HPDE6-E6E7 (cell line): ENCODE results near the gene RNF114.
"Not testable (repeated sequence)": the region's sequence is repeated elsewhere in the genome, so short reads cannot be mapped to it uniquely, and the experiment has no call there.

Source experiments
- DNase-seq: peaks from one replicate; pipeline ENCODE4 v3.0.0; 2011; ENCODE audit warnings: missing footprints; ENCODE audit errors: extremely low spot score

Gene RNF114, protein sequence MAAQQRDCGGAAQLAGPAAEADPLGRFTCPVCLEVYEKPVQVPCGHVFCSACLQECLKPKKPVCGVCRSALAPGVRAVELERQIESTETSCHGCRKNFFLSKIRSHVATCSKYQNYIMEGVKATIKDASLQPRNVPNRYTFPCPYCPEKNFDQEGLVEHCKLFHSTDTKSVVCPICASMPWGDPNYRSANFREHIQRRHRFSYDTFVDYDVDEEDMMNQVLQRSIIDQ

DNA sequence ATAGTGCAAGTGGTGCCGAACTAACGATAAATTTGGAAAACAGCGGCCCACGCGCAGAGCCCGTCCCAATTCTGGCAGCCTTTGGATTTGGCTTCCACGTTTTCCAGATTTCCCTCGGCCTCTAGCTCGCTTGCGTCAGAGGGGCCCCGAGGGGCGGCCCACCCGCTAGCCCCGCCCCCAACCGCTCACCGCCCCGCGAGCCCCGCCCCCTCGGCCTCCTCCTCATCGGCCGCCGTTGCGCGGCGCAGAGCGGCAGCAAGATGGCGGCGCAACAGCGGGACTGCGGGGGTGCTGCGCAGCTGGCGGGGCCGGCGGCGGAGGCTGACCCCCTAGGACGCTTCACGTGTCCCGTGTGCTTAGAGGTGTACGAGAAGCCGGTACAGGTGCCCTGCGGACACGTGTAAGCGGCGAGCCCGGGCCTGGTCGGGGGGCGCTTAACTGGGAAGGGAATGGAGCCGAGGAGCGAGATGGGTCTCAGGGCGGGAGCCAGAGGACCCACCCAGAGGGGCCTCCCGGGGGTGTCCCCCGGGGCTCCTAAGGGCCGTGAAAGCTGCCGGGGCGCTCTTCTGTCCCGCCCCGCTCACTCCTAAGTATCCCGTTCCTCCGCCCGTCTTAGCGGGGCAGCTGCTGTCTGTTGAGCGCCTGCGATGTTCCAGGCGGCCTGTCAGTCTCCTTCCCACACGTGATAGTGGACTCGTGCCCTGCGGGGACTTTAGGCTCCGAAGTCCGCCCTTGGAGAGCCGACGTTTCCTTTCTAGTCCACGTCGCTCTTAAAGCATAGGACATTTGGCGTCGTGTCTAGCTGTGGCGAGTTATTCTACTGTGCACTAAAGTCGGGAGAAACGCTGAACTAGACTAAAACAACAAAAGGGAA lies at the start of gene RNF114:
Gene RNF114, plus strand, starts transcription at position 245 of the 874 bp plus-strand sequence. Its CDS starts 16 bp downstream, at position 261.
- peak; percentile 100 for DNase-seq

DNA sequence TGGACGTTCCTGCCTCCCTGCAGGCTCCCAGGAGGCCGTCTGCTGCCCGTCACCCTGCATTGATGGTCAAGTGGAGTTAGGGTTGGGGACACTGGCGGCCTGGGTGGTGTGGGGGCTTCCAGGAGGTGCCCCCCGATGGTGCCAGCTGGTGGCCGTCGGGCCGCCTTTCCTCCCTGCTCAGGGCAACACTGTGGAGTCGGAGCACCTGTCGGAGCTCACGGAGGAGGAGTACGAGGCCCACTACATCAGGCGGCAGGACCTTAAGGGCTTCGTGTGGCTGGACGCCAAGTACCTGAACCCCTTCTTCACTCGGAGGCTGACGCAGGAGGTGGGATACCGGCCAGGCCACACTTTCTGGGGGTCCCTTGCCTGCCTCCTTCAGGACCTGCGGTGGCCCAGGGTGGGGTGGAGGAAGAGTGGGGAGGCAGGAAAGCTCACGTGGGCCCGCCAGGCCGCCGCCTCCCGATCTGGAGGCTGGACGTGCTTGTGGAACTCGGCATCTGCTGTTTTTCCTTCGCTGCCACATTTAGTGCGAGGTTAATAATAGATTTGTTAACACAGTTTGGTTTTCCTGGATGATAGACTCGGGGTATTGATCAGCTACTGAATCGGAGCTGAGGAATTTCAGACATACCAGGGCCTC lies 49.5 kb upstream of the RNF114 start:
- no peak for DNase-seq

DNA sequence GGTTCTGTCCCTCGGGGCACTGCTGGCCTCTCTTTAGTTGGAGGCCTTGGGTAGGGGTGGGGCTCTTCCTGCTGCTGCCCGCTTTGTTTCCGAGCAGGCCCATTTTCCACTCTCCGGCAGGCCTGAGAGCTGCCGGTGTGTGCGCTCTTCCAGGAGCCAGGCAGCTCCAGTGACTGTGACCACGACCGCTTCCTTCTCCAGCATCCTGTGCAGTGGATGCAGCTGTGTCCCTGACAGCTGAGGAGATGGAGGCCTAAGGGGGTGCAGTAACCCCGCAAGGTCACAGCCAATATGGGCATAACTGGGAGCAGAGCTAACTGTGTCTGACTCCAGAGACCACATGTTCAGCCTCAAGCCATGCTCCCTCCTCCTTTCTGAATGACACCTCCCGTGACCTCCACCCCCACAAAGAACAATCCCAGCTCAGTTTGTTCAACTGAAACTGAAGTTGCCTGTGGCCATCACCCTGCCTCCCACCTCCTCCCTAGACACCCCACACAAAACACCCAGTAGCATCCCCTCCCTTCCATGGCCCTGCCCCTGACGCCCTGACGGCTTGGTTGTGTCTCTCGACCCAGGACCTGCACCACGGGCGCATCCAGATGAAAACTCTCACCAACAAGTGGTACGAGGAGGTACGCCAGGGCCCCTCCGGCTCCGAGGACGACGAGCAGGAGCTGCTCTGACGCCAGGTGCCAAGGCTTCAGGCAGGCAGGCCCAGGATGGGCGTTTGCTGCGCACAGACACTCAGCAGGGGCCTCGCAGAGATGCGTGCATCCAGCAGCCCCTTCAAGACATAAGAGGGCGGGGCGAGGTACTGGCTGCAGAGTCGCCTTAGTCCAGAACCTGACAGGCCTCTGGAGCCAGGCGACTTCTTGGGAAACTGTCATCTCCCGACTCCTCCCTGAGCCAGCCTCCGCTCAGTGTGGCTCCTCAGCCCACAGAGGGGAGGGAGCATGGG lies 48.7 kb upstream of the RNF114 start:
- no peak for DNase-seq

DNA sequence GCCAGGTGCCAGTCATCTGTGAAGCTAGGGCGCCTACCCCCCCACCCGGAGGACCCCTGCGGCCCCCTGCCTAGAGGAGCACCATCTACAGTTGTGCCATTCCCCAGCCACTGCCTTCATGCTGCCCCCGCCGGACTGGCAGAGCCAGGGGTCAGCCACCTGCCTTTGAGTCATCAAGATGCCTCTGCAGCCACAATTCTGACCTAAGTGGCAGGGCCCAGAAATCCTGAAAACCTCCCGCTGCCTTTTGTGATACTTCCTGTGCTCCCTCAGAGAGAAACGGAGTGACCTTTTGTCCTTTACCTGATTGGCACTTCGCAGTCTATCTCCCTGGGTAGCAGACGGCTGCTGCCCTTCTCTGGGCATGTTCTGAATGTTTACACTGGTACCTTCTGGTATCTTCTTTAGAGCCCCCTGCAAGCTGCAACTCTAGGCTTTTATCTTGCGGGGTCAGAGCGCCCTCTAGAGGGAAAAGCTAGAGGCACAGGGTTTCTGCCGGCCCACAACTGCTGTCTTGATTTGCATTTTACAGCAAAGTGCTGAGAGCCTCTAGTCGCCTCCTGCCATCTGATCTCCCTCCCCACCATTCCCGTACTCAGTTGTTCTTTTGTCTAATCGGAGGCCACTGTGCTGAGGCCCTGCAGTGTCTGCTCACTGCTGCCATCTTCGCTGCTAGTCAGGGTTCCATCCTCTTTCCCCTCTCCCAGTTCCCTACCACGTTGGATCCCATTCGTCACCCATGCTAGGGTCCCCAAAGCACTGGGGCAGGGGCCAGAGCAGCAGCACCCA lies 47.8 kb upstream of the RNF114 start:
- DNase-seq: peak; percentile 70

DNA sequence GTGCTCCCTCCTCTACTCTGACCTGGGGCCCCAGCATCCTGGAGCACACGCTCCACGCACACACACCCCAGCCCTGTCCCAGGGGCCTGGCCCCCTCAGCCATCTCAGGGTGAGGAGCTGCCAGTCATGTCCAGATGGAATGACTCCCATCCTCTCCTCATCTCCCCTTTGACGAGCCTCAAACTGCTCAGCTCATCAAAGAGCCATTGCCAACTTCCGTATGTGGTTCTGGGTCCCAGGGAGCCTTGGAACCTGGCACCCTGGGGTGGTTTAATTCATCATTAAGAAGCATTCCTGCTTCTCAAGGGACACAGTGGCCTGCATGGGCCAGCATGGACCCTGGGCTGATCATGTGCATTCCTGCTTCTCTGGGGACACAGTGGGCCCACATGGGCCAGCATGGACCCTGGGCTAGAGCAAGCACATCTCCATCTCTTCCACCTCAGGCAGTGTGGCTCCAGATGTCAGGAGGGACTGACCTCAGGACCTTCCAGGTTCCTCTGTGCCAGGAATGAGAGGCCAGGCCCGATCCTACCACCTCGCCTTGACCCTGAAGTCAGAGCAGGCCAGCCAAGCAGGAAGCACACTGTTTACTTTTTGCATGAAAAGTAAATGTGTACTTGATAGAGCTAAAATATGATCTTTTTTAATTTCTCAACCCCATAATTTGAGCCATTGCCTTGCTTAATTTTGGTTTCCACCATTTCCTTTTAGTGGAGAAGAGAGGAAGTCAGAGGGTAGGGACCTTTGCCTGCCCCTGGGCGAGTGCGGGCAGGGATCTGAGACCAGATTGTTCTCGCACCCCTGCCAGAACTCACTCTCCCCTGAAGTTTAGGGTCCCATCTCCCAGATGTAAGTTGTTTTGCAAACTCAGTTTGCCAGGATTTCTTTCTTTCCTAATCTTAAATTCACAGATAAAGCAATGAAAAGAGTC lies 46.9 kb upstream of the RNF114 start:
- DNase-seq: no peak

DNA sequence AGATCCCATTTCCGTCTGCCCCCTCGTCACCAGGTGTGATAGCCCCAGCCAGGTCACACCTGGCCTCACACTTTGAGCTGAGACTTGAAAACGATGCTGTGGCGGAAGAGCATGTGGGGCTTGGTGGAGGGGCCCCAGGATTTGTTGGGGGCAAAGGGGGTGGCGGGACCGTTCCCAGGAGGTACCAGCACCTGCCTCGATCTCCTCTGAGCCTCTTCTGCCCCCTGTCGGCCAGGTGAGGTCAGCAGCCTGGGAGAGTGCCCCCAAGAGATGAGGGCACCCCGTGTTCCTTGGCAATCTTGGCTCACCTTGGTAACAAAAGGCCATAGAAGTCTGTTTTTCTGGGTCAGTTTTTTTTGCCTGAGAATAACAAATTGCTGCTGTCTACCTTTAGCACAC lies 46.3 kb upstream of the RNF114 start:
- DNase-seq: peak; percentile 65

DNA sequence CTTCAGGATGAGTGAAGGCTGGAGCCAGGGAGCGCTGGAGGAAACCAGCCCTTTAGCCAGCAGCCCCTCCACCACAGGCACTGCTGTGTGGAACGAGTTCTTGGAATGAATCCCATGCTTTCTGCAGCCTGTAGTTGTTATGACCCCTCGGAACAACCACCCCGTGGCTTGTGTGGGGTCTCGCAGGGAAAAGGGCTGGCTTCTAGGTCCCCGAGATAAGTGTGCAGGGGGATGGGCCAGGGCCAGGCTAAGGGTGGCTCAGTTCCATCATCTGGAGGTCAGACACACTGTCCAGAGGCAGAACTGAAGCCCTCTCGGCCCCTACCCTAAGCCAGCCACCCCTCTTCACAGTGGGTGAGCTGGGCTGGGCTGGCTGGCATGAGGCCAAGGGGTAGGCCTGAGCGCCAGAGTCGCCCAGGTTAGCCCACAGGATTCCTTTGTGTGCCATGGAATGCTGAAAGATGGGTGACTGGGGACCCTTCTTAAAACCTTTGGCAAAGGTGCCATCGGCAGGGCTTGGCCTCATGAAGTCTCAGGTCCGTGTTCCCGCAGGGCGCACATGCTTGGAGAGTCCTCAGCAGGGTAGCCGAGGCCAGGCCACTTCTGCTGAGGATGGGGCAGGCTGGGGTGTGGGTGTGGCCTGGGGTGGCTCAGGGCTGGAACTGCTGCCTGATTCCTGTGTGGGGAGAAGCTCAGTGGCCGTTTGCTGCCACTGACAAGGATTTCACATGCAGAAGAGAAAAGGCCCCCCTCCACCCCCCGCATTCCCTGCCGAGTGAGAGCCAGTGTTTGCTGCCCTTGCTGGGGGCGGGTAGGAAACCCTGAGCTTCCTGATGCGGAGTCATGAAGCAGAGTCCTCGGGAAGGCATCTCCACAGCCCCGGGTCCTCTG lies 45.5 kb upstream of the RNF114 start:
- no peak for DNase-seq

DNA sequence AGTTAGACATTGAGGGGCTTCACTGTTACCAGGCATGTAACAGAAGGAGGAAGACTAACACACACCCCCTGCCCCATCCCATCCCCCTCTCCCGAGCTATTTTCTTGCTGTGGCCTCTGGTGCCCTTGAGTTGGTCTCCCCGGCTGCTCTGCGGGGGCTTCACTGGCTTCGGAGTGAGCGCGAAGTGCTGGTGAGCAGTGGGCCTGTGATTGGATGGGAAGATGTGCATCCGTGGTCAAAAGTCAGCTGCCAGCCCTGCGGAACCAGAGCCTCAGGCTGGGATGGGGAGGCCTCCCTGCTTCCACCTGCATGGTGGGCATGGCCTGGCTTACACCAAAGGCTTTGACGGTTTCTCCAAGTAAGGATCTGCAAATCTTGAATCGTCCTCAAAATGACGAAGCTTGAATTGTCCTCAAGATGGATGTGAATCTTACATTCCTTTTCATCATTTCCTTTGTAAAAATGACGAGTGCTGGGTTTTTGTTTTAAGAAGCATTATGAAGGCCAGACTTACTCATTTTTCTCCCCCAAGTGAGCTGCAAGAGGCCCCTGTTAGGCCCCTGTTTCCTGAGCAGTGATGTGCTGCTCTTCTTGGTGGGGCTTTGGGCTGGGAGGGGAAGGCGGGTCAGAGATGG lies 44.6 kb upstream of the RNF114 start:
- no peak for DNase-seq

DNA sequence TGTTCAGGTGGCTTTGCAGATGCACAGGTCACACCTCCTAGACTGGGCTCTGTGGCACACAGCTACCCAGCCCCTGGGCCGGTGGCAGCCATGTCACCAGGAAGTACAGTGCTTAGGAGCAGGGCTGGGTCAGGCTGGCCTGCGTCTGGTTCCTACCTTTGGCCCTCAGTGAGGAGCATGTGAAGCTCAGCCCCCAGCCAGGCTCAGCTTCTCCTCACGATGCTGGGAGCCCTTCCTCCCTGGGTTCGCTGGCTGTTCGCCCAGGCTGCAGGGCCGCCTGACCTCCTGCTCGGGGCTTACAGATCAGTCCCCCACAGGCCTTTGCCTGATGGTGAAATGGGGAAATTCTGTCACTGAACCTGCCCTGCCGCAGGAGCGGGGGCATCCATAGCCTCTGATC lies 43.9 kb upstream of the RNF114 start:
- no peak for DNase-seq

DNA sequence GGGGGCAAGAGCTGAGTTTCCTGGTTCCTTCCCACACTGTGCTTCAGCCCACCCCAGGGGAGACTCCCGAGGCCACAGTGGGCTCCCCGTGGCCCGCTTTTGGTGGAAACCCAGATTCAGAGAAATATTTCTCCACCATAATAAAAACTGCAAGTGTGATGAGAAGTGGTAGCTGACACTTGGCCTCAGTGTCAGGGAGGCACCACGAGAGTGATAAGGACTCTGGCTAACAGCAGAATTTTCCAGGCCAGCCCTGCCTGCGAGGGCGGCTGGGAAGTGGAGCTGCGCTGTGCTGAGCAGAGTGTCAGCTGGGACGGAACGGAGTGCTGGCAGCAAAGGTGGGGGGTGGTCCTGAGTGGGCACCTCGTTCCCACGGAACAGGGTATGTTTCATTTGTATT lies 43.4 kb upstream of the RNF114 start:
- no peak for DNase-seq

DNA sequence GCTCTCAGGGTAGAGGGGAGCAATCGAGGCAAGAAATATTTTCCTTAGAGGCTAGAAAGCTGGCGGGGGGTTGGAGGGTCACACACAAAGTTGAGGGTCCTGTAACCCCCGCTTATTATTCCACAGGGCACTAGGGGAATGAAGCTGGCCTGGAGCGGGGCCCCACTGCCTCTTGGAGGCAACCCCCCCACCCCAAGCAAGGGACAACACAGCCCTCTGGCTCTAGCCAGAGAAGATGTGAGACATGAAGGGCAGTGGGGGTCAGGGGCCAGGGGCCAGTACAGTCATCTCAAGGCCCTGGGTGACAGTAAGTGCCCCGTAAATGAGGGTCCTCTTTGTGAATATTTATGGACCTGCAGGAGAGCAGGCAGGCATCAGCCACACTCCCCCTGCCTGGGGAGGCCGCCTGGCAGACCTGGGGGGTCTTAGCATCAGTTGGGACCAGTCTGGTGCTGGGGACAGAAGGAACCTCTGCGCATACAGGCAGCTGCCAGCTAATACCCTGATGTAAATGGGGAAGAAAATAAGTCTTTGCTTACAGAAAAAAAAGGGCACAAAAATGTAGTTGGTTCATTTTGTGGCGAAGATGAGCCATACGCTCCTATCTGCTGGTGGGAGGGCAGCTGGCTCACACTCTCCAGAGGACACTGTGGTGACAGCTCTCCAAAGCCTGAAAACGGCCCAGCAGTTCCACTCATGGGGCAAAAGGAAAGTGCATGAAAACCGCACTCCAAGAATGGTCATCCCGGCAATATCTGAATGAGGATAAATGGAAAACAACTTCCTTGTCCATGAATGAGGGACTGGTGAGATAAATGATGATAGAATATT lies 42.7 kb upstream of the RNF114 start:
- no peak for DNase-seq

DNA sequence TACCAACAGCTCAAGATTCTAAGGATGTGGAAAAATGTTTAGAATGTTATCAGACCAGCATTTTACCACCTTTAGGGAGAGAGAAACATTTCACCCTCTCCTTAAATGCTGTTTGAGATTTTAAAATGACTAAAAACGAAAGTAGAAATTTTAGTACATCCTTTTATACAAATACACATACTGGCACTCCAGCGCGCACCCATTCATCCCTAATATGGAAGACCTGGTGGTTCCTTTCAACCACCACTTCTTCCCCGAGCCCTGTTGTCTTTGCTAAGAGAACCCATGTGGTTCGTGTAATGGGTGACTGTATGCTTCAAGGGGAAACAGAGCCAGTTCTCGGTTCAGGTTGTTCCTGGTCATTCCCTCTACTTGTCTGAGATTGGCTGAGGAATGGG lies 42.1 kb upstream of the RNF114 start:
- DNase-seq: no peak

DNA sequence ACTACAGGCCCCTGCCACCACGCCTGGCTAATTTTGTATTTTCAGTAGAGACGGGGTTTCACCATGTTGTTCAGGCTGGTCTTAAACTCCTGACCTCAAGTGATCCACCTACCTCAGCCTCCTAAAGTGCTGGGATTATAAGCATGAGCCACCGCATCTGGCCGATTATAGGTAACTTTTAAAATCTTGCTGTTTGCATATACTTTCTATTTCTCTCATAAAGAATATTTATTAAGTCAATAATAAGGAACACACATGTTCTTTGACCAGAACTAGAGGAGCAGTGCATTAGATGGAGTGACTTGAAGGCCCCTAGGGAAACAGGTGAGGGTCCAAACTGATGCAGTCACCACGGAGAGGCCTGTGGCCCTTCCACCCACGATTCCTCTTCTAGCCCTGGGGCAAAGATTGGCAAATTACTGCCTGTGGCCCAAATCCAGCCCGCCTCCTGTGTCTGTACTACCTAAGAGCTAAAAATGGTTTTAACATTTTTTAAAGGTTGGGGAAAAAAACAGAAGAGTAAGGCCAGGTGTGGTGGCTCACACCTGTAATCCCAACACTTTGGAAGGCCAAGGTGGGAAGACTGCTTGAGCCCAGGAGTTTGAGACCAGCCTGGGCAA lies 40.6 kb upstream of the RNF114 start:
- DNase-seq: not testable (repeated sequence)

DNA sequence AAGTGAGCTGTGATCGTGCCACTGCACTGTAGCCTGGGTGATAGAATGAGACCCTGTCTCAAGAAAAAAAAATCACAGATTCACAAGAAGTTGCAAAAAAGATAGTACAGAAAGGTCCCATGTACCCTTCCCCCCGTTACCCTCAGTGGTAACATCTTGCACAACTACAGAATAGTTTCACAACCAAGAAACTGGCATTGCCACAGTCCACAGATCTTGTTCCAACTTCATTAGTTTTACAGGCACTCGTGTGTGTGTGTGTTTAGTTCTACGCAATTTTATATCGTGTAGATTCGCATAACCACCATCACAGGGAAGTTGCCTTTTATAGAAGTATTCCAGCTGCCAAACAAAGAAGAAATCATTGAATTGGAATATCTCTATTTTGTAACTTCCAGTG lies 40.0 kb upstream of the RNF114 start:
- no peak for DNase-seq

DNA sequence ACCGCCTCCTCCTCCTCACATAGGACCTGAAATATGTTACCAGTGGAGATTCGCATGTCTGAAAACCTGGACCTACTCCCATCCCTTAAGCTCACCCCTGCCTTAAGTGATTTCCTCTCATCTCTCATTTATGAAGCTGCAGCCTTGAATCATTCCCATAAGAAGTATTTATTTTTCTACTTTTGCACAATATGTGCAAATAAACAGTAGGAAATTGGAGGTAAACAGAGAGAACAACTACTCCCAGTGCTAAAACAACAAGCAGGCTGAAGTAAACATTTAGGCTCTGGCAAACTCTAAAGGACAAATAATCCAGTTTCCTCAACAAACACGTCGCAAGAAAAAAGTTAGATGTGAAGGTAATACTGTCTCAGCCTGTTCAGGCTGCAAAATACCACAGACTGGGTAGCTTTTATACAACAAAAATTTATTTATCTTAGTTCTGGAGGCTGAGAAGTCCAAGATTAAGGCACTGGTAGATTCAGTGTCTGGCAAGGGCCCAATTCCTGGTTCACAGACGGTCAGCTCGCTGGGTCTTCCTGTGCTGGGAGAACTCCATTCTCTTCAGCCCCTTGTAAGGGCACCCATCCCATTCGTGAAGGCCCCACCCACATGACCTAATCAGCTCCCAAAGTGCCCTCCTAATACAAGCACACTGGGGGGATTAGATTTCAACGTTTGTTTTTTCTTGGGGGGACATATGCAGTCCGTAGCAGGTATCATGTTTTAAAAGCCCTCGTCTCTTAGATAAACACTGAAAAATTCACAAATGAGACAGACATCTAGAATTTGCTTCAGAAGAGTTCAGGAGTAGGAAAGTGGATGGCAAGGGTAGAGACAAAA lies 36.4 kb upstream of the RNF114 start:
- DNase-seq: no peak

DNA sequence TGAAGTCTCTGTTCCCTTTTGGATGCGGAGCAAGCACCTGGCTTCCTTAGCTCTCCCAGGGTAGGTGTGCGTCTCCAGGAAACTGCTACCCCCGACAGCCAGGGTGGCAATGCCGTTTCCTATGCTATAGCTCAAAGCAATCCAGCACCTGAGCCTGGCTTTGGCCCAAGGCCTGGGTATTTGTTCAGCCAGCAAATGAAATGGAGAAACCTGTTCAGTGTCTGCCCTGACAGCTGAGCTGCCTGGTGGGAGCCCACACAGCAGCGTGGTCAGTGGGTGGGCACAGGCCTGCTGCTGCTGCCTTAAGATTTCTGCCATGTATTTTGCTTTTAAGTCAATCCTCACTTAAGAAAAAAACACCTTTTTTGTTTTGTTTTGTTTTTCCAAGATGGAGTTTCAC lies 34.6 kb upstream of the RNF114 start:
- DNase-seq: no peak
